GM19035 (cell line): ENCODE data around the gene FBXO31.
"Not testable (repeated sequence)": the region's sequence is repeated elsewhere in the genome, so short reads cannot be mapped to it uniquely, and the experiment has no call there.

Experiments
- ATAC-seq: cut with Tn5 transposase; IDR thresholded peaks from one replicate; pipeline ENCODE4 v1.9.1; 2021; ENCODE audit not compliant: unreplicated experiment

The FBXO31 gene

GRCh38 chr16:87387942-87388817 lies 4.6 kb upstream of the FBXO31 start:
- peak; percentile 48 for ATAC-seq

DNA sequence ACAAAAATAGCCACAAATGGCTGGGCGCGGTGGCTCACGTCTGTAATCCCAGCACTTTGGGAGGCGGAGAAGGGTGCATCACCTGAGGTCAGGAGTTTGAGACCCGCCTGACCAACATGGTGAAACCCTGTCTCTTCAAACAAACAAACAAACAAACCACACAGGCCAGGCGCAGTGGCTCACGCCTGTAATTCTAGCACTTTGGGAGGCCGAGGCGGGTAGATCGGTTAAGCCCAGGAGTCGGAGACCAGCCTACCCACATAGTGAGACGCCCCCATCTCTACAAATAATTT lies 1.2 kb upstream of the FBXO31 start:
- ATAC-seq = not testable (repeated sequence)

GRCh38 chr16:87384162-87384874 lies 742 bp upstream of the FBXO31 start:
- ATAC-seq = peak; percentile 8

DNA sequence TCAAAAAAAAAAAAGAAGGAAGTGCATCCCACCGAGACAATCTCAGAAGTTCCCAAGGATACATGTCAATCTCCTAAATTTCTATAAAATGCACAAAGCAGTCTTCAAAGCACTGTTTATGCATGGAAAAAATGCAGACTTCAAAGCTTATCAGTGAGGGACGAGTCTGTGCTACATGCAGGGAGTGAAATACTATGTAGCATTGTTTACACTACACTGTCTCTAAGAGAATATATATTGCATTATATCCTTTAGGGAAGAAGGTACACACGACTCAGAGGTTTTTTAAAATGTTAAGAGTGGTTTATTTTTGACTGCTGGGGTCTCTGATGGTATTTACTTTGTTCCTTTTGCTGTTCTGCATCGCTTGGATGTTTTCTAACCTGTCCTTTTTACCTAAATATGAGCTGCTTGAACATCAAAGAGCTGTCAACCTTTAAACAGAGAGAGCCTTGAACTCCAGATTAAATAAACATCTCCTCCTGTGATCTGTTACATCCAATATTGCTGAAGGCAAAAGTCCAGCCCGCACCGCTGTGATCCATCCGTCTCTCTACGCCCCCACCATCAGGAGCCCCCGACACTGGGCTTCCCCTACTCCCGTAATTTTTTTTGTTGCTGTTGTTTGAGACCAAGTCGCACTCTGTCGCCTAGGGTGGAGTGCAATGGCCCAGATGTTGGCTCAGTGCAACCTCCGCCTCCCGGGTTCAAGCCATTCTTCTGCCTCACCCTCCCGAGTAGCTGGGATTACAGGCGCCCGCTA lies 1.4 kb downstream of the FBXO31 start:
- ATAC-seq = no peak

DNA sequence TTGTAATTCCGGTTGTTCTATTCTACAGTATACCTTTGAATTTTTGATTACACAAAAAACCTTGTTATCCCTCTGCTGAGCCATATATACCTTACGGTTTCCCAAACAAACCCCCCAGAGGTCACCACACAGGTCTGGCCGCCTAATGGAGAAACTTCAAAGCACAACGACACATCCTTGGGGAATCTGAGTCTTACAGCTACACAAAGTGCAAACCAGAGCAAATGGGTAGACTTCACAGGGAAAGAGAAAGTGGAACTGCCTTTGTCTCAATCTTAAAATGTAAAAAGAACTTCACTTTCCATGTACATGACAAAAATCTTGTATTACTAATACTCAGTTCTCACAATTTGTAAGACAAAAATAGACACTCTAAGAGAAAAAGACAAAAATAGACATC lies 2.7 kb downstream of the FBXO31 start:
- ATAC-seq = no peak

- no peak for ATAC-seq
These were observed 3.2 kb downstream of the FBXO31 start for GRCh38 chr16:87380403-87380802.

- ATAC-seq = not testable (repeated sequence)
These were observed 4.2 kb downstream of the FBXO31 start for GRCh38 chr16:87379312-87379752.

DNA sequence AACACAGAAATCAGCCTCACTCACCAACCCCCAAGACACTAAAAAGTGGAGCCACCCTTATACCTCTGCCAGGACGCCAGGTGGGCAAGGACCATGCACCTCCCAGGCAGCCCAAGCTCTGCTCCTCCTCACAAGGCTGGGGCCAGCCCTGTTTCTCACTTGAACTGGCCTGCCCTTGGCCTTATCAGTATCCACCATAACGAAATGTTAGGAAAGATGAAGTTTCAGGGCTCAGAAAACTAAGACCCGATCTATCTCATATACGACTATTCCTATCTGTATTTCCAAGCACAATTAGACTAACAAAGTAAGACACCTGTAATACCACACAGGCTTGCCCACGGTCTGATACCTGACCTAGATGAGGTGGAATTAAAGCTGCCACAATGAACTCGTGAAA lies 6.9 kb downstream of the FBXO31 start:
- no peak for ATAC-seq

- no peak for ATAC-seq
These were observed 8.0 kb downstream of the FBXO31 start for GRCh38 chr16:87375426-87376135.

GRCh38 chr16:87374313-87374712 lies 9.3 kb downstream of the FBXO31 start:
- ATAC-seq = no peak

- ATAC-seq = no peak
These were observed 11.3 kb downstream of the FBXO31 start for GRCh38 chr16:87372305-87372704.

- ATAC-seq = no peak
These were observed 12.2 kb downstream of the FBXO31 start for GRCh38 chr16:87371261-87371866.

DNA sequence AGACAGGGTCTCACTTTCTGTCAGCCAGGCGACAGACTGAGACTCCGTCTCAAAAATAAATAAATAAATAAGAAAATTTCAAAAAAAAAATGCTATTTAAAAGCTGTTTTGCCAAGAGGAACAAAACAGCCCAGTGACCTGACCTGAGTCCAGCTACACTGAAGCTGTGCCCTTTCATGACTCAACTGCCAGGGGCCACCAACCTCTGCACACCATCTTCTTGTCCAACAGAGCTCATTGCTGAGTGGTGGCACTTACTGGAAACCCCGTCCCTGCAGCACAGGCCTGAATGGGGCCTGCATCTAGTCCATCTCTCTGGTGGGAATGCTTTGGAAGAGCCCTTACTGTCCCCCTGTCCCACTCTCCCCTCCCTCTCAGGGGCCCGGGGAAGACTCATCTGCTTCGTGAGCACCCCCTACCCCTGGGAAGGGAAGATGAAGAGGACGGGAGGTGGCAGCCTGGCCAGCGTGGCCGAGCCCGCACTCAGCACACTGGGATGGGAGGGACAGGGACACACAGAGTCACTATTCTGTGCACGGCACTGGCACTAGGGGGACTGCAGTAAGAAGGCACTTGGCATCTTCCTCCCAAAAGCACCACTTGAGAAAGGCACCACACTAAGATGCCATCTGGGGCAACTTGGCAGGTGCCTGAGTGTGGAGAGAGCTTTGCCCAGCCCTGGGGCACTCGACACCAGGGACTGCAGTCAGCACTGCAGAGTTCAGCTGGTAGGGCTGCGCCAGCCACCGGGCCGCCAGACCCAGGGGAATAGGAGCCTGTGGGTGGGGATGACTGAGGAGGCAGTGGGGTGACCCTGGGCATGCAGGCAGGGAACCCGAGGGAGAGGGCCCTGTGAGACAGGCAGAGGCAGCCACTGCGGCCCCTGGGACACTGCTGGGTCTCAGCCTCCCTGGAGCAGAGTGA lies 13.5 kb downstream of the FBXO31 start:
- no peak for ATAC-seq

DNA sequence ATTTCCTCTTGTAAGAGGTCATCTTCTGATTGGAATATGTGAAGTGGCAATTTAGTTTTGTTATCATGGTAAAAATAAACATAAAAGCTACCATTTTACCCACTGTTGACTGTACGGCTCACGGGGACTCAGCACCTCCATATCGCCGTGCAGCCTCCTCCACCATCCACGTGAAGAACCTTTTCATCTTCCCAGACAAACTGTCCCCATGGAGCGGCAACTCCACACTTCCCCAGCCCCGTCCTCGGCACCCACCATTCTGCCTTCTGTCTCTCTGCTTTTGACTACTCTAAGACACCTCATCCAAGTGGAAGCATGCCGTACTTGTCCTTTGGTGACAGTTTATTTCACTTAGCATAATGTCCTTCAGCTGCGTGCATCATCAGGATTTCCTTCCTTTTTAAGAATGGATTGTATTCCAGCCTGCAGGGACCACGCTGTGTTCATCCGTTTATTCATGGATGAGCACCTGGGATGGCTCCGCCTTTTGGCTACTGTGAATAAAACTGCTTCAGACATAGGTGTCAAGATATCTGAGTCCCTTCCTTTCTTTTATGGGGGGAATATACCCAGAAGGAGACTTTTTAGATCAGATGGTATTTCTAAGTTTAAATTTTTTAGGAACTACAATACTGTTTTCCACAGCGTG lies 14.3 kb downstream of the FBXO31 start:
- ATAC-seq = no peak

DNA sequence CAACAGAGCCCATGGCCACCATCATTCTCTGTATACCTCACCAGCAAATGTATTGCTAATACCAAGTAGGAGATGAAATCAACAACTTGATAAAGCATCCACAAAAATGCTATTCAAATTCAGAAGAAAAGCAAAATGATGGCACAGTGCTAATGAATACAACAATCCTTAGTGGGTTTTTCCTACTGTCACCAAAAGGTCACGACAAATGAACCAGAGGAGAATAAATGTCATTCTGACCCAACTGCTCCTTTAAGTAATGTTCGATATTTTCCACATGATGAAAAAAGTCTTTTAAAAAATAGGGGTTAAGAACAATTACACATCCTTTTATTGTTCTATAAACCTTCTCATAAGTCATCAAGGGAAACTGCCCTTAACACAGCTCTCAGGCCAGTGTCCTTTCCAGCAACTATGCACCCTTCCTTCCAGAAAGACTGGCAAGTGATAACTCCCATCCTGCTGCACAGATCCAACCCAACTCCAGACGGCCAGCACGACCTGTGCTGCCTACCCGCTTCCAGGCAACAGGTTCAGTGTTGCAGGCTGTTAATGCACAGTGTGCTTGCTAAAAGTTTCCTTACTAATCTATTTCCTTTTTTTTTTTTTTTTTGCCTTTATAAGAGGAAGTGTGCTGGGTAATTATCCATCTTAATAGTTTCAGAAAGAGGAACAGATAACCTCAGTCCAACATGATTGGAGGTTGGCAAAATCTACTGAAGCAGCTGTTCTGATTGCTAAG lies 15.4 kb downstream of the FBXO31 start:
- ATAC-seq = no peak

- no peak for ATAC-seq
These were observed 16.0 kb downstream of the FBXO31 start for GRCh38 chr16:87367529-87367928.

GRCh38 chr16:87366930-87367329 lies 16.6 kb downstream of the FBXO31 start:
- ATAC-seq = no peak

DNA sequence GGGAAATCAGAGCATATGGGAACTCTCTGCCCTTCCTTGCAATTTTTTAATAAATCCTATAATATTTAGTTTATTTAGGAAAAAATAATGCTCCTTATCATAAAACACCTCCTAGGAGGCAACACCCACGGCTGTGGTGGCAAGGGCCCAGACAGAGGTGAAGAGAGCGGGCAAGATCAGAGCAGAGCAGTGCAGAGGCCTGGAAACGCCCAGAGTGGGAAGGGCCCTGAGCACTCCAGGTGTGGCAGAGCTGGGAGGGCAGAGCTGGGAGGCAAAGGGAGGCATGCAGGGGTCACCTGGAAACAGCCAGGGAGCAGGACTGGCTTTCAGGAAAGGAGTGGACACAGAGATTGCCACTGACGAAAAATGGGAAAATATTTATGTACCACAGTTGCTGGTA lies 17.3 kb downstream of the FBXO31 start:
- no peak for ATAC-seq
